HG02798 (cell line): ENCODE measurements around the gene DPYSL4.
"Not testable (repeated sequence)": the region's sequence is repeated elsewhere in the genome, so short reads cannot be mapped to it uniquely, and the experiment has no call there.

Experiments
- ATAC-seq: cut with Tn5 transposase; IDR thresholded peaks from one replicate; pipeline ENCODE4 v1.9.1; 2021; ENCODE audit warnings: mild to moderate bottlenecking; ENCODE audit not compliant: unreplicated experiment, poor library complexity

DPYSL4 gene

GRCh38 chr10:132204781-132205473 lies 18.2 kb downstream of the DPYSL4 start:
- no peak for ATAC-seq

DNA sequence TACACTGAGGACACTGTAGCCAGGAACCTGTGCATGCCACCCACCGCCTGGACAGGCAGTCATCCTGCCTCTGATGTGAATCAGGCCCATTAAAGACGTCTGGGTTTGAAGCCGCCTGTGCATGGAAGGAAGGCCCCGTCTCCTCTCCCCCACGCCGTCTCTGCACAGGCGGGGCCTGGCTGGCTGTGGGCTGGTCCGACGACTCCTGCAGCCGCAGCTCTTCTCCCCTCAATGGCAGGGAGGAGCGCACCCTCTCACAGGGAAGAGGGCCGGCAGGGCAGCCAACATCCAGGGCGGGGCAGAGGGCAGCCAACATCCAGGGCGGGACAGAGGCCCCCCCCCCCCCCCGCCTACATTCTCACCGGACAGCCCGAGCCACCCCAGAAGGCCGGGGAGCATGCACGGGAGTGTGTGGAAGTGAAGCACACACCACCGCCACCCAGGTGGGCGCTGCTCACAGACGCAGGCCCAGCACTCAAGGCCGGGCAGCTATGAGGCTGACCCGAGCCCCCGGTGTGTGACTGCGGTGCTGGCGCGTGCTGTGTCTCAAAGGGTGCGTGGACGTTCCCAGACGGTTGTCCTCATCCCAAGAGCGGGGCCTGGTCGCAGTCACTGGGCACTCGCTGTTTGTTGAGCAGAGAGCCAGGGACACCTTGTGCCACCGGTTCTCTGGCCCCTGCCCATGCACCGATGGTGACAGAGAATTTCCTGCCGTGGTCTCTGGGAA lies 19.1 kb downstream of the DPYSL4 start:
- no peak for ATAC-seq

DNA sequence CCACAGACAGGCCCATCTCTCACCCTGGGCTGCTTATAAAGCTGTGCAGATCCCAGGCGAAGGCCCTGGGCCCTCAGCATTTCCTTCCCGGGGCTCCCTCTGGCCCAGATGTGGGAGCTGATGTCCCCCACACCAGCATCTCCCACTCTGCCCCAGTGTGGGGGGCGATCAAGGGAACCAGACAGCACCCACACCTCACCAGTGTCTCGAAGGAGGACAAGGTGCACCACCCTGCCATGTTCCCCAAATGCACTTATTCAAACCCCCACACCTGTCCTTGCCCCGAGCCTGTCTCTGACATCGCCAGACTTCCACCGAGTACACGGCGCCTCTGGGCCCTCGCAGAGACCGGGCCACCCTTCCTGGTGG lies 19.6 kb downstream of the DPYSL4 start:
- no peak for ATAC-seq

GRCh38 chr10:132206806-132207535 lies 20.2 kb downstream of the DPYSL4 start:
- no peak for ATAC-seq

GRCh38 chr10:132207536-132208461 lies 21.1 kb downstream of the DPYSL4 start:
- ATAC-seq: no peak

GRCh38 chr10:132208462-132209050 lies 21.8 kb downstream of the DPYSL4 start:
- ATAC-seq: no peak

GRCh38 chr10:132209130-132209529 lies 22.4 kb downstream of the DPYSL4 start:
- no peak for ATAC-seq

- no peak for ATAC-seq
Observed at GRCh38 chr10:132209978-132210530, 23.3 kb downstream of the DPYSL4 start.

DNA sequence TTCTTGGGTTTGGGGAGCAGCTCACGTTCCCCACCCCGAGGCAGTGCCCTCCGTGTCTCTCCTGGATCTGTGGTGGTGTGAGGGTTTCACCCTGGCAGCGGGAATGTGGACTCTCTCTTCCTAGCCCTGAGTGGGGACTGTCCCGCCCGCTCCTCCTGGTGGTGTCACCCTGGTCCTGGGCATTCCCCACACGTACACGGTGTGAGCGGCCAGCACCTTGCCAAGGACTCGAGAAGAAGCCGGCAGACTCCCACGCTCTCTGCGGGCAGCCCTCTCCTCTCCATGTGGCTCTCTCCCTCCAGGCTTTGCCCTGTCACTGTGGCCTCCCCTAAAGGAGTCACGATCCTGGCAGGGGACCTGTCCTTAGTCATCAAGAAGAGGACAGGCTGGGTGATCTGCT lies 24.0 kb downstream of the DPYSL4 start:
- no peak for ATAC-seq

DNA sequence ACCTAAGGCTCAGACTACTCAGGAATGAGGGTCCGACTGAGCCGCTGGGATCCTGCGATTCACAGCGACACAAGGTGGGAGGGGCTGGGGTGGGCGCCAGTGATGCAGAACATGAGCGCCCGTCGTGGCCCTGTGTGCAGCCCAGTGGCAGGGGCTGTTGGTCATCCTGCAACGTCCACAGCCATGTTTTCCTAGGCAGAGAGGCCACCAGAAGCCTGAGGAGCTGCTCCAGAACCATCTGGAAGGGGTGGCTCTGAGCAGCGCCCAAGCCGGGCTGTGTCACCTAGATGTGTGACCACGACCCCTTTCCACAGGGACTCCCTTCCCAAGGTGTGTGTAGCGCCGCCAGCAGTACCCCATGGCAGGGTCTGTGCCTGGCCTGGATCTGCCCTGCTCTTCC lies 24.5 kb downstream of the DPYSL4 start:
- ATAC-seq: no peak

- no peak for ATAC-seq
Observed at GRCh38 chr10:132212816-132213215, 26.1 kb downstream of the DPYSL4 start.

DNA sequence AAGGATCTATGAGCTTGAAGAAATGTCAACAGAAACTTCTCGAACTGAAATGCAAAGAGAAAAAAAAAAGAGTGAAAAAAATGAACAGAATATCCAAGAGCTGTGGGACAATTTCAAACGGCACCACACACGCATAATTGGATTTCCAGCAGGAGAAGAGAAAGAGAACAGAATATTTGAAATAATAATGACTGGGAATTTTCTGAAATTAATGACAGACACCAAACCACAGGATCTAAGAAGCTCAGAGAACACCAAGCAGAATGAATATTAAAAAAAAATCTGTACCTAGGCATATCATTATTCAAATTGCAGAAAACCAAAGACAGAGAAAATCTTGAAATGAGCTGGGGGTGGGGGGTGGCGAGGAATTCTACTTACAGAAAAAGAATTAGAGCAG lies 27.2 kb downstream of the DPYSL4 start:
- no peak for ATAC-seq

DNA sequence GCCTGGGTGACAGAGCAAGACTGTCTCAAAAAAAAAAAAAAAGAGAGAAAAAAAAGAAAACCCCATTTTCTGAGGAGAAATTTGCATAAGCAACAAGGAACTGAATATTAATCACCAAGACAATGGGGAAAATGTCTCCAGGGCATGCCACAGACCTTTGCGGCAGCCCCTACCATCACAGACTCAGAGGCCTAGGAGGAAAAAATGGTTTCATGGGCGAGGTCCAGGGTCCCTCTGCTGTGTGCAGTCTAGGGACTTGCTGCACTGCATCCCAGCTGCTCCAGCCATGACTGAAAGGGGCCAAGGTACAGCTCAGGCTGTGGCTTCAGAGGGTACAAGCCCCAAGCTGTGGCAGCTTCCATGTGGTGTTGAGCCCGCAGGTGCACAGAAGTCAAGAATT lies 29.7 kb downstream of the DPYSL4 start:
- not testable (repeated sequence) for ATAC-seq

GRCh38 chr10:132219486-132219885 lies 32.7 kb downstream of the DPYSL4 start:
- ATAC-seq: no peak

DNA sequence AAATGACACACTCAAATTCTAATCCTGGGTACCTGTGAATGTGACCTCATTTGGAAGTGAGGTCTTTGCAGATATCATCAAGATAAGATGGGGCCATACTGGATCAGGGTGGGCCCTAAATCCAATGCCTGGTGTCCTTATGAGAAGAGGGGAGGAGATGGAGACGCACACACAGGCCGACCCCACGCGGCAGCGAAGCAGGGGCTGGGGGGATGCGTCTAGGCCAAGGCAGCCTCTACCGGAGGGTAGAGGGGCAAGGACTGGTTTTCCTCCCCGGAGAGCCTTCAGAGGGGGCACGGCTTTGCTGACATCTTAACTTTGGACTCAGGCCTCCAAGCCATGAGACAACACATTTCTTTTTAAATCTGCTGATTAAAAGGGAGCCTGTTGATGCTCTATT lies 33.3 kb downstream of the DPYSL4 start:
- ATAC-seq: no peak

DNA sequence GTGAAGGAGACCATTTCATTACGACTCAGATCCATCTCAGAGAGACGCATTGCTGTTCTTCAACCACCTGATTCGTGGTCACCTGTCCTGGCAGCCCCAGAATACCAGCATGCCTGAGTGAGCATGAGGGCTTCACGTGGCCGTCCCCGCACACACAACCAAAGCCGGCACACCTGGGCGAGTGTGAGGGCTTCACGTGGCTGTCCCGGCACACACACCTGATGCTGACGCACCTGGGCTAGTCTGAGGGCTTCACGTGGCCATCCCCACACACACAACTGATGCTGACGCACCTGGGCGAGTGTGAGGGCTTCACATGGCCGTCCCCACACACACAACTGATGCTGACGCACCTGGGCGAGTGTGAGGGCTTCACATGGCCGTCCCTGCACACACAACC lies 34.2 kb downstream of the DPYSL4 start:
- ATAC-seq: not testable (repeated sequence)

DNA sequence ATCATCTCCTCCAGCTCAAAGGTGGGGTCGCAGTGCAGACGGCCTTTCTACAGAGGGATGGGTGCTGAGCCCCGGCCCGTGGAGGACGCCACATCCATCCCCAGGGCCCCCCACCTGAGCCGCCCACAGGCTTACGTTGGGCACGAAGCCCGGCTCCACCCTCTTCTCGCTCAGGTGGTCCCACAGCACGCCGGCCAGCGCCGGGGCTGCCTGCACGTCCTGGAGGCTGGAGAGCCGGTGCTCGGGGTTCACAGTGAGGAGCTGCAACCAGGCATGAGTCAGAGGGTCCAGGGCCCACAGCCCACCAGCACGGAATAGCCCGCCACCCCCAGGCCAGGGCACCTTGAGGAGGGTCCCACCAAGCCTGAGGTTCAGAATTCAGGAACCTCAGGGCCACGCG lies 36.0 kb downstream of the DPYSL4 start:
- ATAC-seq: no peak

GRCh38 chr10:132223156-132223590 lies 36.4 kb downstream of the DPYSL4 start:
- peak; percentile 79 for ATAC-seq

DNA sequence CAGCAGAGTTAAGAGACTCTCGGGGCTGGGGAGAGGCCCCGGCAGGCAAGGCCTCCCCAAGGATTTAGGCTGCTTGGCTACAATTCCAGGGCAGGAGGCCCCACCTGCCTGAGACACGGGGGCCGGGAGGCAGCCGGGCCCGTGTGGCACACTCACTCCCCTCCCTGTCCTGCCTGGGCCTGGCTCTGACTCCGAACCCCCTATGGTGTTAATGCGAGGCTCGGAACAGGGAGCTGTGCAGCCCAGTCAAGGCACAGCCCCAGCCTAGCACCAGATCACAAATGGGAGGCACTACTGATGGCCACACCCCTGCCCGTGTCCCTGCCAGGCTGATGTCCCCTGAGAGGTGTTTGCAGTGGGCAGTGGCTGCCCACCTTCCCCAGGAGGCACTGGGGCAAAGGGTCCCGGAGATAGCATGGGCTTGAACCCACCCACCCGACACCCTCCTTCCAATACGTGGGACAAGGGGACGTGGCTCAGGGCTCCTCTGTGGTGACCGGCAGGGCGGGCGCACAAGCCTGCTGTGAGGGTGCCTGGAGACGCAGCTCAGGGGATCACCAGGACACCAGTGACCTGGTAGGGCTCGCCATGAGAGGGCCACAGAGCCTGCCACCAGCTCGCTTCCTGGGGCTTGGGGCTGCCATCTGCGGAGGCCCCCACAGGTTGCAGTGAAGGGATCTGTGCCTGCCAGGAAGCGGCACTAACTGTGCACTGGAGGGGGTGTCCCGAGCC lies 37.0 kb downstream of the DPYSL4 start:
- no peak for ATAC-seq
